ENCODE data around the gene KCNJ16.

Gene KCNJ16

DNA sequence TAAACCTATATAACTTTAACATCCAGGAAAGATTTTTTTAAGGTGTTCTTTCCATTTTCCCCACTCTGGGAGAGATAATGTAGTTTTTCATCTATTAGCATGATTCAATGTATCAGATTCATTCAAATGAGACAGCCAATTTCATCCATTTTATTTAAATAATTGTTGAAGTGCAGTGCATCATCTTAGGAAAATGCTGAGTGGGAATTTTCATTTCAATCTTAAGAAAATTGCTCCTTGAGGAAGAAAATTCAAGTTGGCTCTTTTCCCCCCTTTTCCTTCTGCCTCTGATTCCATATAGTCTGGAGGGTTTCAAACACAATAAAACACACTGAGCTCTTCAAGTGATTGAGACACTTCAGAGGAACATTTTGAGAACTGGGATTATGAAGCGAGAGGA is 3.4 kb upstream of the KCNJ16 start:
- in situ Hi-C loops (cut with HindIII; ENCODE audit: low pct_ligation_motif_present, low sequenced_read_pairs) = no loop called here
- TF ChIP-seq, protein P1, sequence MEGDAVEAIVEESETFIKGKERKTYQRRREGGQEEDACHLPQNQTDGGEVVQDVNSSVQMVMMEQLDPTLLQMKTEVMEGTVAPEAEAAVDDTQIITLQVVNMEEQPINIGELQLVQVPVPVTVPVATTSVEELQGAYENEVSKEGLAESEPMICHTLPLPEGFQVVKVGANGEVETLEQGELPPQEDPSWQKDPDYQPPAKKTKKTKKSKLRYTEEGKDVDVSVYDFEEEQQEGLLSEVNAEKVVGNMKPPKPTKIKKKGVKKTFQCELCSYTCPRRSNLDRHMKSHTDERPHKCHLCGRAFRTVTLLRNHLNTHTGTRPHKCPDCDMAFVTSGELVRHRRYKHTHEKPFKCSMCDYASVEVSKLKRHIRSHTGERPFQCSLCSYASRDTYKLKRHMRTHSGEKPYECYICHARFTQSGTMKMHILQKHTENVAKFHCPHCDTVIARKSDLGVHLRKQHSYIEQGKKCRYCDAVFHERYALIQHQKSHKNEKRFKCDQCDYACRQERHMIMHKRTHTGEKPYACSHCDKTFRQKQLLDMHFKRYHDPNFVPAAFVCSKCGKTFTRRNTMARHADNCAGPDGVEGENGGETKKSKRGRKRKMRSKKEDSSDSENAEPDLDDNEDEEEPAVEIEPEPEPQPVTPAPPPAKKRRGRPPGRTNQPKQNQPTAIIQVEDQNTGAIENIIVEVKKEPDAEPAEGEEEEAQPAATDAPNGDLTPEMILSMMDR (IDR thresholded peaks at IDR 0.05; ENCODE audit: low read depth, low read length, missing control alignments) = no peak

DNA sequence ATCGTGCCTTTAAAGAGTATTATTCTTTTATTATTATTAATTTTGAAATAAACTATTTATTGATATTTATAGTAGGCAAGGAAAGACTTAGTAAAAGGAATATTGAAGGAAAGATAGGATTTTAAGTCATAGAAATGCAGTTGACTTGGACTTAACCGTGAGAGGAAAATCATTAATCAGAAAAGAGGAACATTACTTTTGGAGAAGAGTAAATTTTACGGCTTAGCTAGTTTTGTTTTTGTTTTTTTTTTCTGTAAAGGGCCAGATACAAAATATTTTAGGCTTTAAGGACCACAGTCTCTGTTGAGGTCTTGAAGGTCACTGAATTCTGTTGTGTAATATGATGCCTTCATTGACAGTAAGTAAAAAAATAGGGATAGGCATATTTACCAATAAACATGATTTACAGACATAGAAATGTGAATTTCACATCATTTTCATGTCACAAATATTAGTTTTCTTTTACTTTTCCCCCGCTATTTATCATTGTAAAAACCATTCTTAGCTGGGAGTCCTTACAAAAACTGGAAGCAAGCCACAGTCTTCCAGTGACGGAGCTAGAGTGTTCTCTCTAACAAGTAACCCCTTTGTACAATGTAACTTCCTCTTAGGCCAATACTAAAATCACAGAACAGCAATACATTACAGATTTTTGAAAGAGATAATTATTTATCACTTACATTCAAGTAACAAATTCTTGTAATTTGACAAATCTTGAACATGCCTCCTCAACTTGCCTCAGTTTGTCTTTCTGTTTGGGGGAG is 2.3 kb upstream of the KCNJ16 start:
- in situ Hi-C loops (cut with HindIII; ENCODE audit: low pct_ligation_motif_present, low sequenced_read_pairs) = no loop called here
- Histone ChIP-seq H3K4me3 (ENCODE audit: low read depth, low read length) (no peak overlapping the region), H3K27me3 (replicated peaks) (no peaks in the 10 kb centered on the region), H3K27ac (no peak overlapping the region), H3K36me3 (replicated peaks) (no peaks in the 10 kb centered on the region)
- TF ChIP-seq, protein P1 (IDR thresholded peaks at IDR 0.05; ENCODE audit: low read depth, low read length, missing control alignments) = no peak
- no peak for DNase-seq

More for the DNA sequence above, 3.4 kb upstream of the KCNJ16 start:
- no peaks in the 10 kb centered on the region for H3K27me3 ChIP-seq (replicated peaks)
- no peak for DNase-seq
- H3K27ac ChIP-seq = no peak overlapping the region
- H3K36me3 ChIP-seq (replicated peaks) = no peaks in the 10 kb centered on the region
- no peak overlapping the region for H3K4me3 ChIP-seq (ENCODE audit: low read depth, low read length)

DNA sequence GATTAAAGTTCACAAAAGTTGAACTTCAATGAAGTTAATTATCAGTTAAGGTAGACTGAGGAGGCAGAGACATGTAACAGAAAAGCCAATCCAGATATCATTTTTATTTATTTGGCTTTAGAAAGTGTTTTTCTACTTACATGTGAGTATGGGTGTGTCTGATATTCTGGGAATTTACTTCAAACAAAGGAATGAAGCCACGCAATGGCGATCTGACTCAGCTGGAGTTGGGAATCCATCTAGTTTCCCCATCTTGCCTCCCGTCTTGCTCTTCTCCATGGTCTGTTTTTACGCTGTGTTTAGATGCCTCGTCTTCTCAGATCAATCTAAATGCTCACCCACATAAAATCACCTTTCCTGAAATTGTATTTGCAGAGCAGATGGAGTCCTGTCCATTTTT is 1.7 kb upstream of the KCNJ16 start:
- Histone ChIP-seq H3K27ac (no peak overlapping the region), H3K27me3 (replicated peaks) (no peaks in the 10 kb centered on the region), H3K4me3 (ENCODE audit: low read depth, low read length) (no peak overlapping the region), H3K36me3 (replicated peaks) (no peaks in the 10 kb centered on the region)
- in situ Hi-C loops (cut with HindIII; ENCODE audit: low pct_ligation_motif_present, low sequenced_read_pairs) = no loop called here
- TF ChIP-seq, protein P1 (IDR thresholded peaks at IDR 0.05; ENCODE audit: low read depth, low read length, missing control alignments) = no peak
- no peak for DNase-seq

DNA sequence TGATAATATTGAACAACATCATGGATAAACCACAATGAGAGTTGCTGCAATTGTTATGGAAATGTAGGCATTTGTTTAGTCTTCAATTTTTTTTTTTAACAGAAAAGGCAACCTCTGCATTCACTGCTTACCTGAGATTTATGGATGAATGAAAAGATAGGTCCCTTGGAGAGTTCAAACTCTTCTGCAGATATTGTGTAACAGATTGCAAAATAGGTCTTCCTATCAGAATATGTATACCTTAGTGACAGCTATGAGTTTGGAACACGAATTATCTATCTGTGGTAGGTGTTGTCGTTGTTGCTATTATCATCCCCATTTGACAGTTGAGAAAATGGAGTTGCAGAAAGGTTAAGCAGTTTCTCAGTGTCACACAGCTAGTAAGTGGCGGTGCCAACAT is 1.2 kb upstream of the KCNJ16 start:
- in situ Hi-C loops (cut with HindIII; ENCODE audit: low pct_ligation_motif_present, low sequenced_read_pairs) = no loop called here
- H3K36me3 ChIP-seq (replicated peaks) = no peaks in the 10 kb centered on the region
- TF ChIP-seq, protein P1 (IDR thresholded peaks at IDR 0.05; ENCODE audit: low read depth, low read length, missing control alignments) = no peak
- DNase-seq = no peak
- no peak overlapping the region for H3K27ac ChIP-seq
- H3K27me3 ChIP-seq (replicated peaks) = no peaks in the 10 kb centered on the region
- H3K4me3 ChIP-seq (ENCODE audit: low read depth, low read length) = no peak overlapping the region

DNA sequence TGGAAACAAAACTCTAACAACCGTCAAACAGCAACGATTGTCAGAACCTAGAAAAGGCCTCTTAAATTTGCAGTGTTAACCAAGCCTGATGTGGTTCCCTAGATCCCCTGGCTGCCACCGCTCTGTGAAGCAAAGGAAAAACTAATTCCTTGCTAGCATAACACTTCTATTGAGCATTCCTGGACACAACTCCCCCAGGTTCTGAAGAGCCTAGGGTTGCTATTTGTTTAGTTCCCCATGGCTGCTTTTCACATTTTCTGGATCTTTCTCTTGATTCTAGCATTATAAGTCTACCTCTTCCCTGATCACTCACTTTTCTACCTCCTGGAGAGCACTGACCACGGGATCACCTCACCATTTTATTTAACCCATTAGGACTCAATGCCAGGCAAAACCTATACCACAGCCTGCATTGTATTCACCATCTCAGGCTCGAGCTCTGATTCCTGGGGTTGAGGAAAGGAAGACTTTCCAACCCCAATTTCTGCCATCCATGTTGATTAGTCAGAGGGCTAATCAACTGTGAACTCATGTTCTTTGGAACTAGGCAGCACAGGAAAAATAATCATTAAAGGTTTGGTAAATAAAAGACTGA is 692 bp upstream of the KCNJ16 start:
- no peaks in the 10 kb centered on the region for H3K36me3 ChIP-seq (replicated peaks)
- no peak for DNase-seq
- in situ Hi-C loops (cut with HindIII; ENCODE audit: low pct_ligation_motif_present, low sequenced_read_pairs) = no loop called here

More for the DNA sequence above, 692 bp upstream of the KCNJ16 start:
- TF ChIP-seq, protein P1 (IDR thresholded peaks at IDR 0.05; ENCODE audit: low read depth, low read length, missing control alignments) = no peak
- H3K27ac ChIP-seq = no peak overlapping the region
- no peak overlapping the region for H3K4me3 ChIP-seq (ENCODE audit: low read depth, low read length)
- H3K27me3 ChIP-seq (replicated peaks) = no peaks in the 10 kb centered on the region
